ENCODE measurements around the gene CPSF3.
A peak's percentile ranks its signal among the peaks of the same experiment; 100 is the strongest.

CPSF3 gene
- 18.2 to 24.0 (median 22.0) reads per million in 3 donors for total RNA-seq

DNA sequence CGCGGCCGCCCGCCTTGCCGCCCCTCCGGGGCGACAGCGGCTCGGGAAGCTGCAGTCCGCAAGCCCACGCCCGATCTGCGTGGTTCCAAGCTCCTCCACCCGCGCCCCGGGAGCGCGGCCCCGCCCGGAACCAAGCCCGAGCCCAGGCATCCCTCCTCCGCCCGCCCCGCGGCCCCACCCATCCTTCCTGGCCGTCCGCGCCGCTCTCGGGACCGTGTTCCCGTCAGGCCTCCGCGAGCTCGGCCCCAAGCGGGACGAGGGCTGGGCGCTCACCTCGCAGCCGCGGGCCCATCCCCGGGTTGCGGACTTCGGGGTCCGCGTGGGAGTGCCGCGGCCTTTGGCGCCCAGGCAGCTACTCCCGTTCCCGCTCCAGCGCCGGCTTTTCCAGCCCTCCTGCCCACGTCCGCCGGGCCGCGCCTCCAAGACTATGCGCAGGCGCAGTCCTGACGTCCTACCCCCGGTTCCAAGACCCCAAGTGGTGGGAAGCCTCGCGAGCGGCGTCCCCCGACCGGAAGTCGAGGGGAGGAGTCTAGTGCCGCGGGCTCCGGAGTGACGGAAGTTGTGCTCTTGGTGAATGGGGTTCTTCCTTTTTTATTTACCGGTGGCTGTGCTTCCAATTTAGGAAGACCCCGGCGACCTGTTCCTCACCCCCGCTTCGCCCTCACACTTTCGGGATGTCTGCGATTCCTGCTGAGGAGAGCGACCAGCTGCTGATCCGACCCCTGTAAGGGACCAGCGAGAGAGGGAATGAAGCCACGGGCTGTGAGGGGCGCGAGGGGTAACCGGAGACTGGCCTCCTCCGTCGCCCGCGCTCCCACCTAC lies at the start of gene CPSF3, which contains the start of gene ITGB1BP1:
TSS of gene CPSF3 (plus strand) at position 555 of the 822 bp plus-strand sequence. CDS start at position 675, 120 bp downstream.
TSS of gene ITGB1BP1 (minus strand) at position 429 of the 822 bp plus-strand sequence. CDS start 4,831 bp downstream, outside the sequence.
- peaks cover 15% of the 10 kb centered on the region for H3K4me1 ChIP-seq (ENCODE audit: control insufficient read depth, insufficient read depth, low read length, poor library complexity, severe bottlenecking)
- DNase-seq, result peak; percentile 91 to 94 (median 93)
- H3K4me3 ChIP-seq (ENCODE audit: insufficient read depth, low read depth, low read length, poor library complexity, severe bottlenecking), result peak within 1 kb of the TSS; percentile 76
- H3K9me3 ChIP-seq (ENCODE audit: control insufficient read depth, low read length), result no peaks in the 10 kb centered on the region
- H3K27me3 ChIP-seq (replicated peaks; ENCODE audit: control insufficient read depth, insufficient read depth, low read length, poor library complexity, severe bottlenecking), result no peaks in the 10 kb centered on the region
- no peaks in the 10 kb centered on the region for H3K36me3 ChIP-seq (ENCODE audit: control insufficient read depth, insufficient read depth, low read length)
- H3K27ac ChIP-seq (ENCODE audit: insufficient read depth, low read length, poor library complexity, severe bottlenecking), result peak within 1 kb of the TSS; percentile 70

DNA sequence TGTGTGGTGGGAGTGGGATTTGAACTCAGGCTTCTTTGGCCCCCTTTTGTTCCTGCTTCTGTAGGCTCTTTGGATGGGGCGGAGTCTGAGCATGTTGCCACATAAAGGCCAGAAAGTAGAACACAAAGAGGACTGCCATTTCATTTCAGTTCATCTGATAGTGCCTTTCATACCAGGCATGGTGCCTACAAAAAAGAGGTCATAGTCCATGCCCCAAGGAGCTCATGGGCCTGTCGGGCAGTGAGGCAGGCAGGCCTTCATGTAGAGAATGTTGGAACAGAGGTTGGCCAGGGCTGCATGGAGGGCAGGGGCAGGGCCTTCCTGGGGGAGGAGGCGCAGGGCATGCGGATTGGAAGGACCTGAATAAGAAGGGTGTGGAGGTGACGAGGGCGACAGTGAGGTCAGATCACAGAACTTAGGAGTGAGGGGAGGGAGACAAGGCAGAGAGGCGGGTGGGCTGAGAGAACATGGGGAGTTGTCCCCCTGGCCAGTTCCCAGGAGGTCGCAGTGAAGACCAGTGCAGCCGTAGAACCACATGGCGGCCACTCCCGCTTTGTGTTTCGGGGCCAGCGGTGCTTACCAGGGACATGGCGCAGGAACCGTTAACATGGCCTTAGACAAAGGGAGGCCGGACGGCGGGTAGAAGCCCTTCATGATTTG lies 49.3 kb upstream of the CPSF3 start:
- Histone ChIP-seq H3K36me3 (ENCODE audit: control insufficient read depth, insufficient read depth, low read length) (no peaks in the 10 kb centered on the region), H3K27ac (ENCODE audit: insufficient read depth, low read length, poor library complexity, severe bottlenecking) (no peak overlapping the region), H3K4me3 (ENCODE audit: insufficient read depth, low read depth, low read length, poor library complexity, severe bottlenecking) (no peak overlapping the region), H3K9me3 (ENCODE audit: control insufficient read depth, low read length) (no peaks in the 10 kb centered on the region), H3K27me3 (replicated peaks; ENCODE audit: control insufficient read depth, insufficient read depth, low read length, poor library complexity, severe bottlenecking) (no peaks in the 10 kb centered on the region), H3K4me1 (ENCODE audit: control insufficient read depth, insufficient read depth, low read length, poor library complexity, severe bottlenecking) (no peaks in the 10 kb centered on the region)
- DNase-seq, result no peak

DNA sequence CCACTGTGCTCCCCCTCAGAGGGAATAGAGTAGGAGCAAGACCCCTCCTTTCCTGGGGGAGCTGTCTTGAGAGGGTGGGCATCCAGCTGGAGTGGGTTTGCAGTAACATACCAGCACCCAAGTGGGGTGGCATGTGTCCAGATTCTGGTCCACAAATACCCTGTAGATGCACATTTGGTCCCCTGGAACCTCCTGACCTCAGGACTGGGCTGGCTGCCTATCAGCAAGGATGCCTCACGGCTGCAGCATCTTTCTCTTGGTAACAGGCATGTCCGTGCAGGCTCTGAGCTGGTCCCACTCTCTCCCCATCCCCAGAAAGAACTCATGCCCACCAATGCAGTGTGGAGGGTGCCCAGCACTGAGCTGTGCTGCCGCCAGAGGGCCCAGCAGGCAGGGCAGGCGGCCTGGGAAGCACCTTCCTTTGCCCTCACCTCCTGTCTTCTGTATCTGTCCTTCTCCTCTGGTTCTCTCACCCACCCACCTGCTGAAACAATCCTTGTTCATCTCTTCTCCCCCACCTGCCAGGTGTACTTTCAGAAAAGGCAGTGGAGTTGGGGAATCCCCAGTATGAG lies 47.5 kb upstream of the CPSF3 start:
- DNase-seq, result no peak
- no peaks in the 10 kb centered on the region for H3K36me3 ChIP-seq (ENCODE audit: control insufficient read depth, insufficient read depth, low read length)

DNA sequence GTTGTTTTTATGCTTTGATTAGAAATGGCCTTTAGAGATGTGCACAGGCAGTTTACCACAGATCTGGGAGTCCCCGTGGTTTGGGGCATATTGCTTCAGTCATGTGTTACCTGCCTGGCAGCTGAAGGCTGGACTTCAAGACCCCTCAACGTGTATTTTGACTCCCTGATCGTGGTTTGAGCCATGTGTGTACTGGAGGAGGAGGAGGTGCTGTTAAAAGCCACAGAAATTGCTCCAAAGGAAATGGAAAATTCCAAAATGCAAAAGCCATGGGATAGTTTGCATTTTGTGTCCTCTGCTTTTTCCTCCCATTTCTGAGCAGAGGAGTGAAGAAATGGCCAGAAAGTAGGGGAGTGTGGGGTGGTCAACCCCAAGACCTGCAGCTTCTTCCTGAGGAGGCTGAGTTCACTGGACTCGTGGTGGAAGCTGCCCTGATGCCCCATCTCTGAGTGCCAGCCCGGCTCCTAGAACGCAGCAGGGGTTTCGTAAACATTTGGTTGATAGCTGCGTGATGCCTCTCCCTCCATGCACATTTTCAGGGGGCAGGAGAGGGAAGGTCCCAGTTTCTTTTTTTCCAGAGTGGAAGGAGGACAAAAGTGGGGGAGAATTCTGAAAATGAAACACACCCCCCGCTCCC lies 45.9 kb upstream of the CPSF3 start:
- Histone ChIP-seq H3K4me1 (ENCODE audit: control insufficient read depth, insufficient read depth, low read length, poor library complexity, severe bottlenecking) (no peaks in the 10 kb centered on the region), H3K4me3 (ENCODE audit: insufficient read depth, low read depth, low read length, poor library complexity, severe bottlenecking) (no peak overlapping the region), H3K27ac (ENCODE audit: insufficient read depth, low read length, poor library complexity, severe bottlenecking) (no peak overlapping the region), H3K27me3 (replicated peaks; ENCODE audit: control insufficient read depth, insufficient read depth, low read length, poor library complexity, severe bottlenecking) (no peaks in the 10 kb centered on the region), H3K9me3 (ENCODE audit: control insufficient read depth, low read length) (no peaks in the 10 kb centered on the region), H3K36me3 (ENCODE audit: control insufficient read depth, insufficient read depth, low read length) (no peaks in the 10 kb centered on the region)
- DNase-seq, result no peak

More for the DNA sequence above, 47.5 kb upstream of the CPSF3 start:
- H3K27ac ChIP-seq (ENCODE audit: insufficient read depth, low read length, poor library complexity, severe bottlenecking), result no peak overlapping the region
- no peaks in the 10 kb centered on the region for H3K4me1 ChIP-seq (ENCODE audit: control insufficient read depth, insufficient read depth, low read length, poor library complexity, severe bottlenecking)
- H3K9me3 ChIP-seq (ENCODE audit: control insufficient read depth, low read length), result no peaks in the 10 kb centered on the region
- H3K27me3 ChIP-seq (replicated peaks; ENCODE audit: control insufficient read depth, insufficient read depth, low read length, poor library complexity, severe bottlenecking), result no peaks in the 10 kb centered on the region
- H3K4me3 ChIP-seq (ENCODE audit: insufficient read depth, low read depth, low read length, poor library complexity, severe bottlenecking), result no peak overlapping the region

DNA sequence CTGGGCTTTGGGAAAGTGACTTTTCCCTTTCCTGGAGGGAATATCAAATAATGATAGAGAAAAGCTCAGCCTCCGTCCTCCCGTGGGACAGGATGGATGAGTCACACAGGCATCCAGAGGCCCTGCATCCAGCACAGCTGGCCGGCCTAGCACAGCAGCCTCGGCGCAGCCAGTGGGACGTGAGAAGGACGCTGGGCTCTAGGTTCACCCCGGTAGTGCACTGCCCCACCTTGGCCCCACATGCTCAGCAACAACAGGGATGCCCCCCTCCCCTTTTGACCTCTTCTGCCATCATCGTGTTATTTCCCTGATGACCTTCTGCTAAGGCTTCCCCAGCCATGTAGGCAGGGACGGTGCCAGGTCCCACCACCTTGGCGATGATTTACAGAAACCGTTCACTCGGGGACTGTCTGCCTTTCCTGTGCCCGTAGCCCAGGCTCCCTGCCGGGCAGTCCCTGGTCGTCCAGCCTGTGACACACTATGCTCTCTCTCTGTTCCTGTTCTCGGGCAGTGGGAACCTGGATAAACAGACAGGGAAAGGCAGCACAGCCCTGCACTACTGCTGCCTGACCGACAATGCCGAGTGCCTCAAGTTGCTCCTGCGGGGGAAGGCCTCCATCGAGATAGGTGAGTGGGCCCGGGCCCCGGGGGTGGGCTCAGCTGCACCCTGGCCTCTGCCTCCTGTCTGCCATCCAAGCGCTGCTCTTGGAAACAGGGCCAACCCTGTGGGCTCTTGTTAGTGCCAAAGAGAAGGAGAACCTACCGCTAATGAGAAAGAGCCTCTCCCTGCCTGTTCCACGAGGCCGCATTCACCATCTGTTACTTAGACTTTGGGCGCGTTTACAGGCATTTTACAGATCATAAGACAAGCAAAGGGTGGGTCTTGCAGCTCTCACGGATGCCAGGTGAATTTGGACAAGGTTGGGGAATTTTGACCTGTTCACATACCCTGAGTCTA lies 44.7 kb upstream of the CPSF3 start:
- H3K27me3 ChIP-seq (replicated peaks; ENCODE audit: control insufficient read depth, insufficient read depth, low read length, poor library complexity, severe bottlenecking), result no peaks in the 10 kb centered on the region
- no peak overlapping the region for H3K4me3 ChIP-seq (ENCODE audit: insufficient read depth, low read depth, low read length, poor library complexity, severe bottlenecking)
- no peaks in the 10 kb centered on the region for H3K4me1 ChIP-seq (ENCODE audit: control insufficient read depth, insufficient read depth, low read length, poor library complexity, severe bottlenecking)
- DNase-seq, result no peak
- no peaks in the 10 kb centered on the region for H3K9me3 ChIP-seq (ENCODE audit: control insufficient read depth, low read length)
- no peak overlapping the region for H3K27ac ChIP-seq (ENCODE audit: insufficient read depth, low read length, poor library complexity, severe bottlenecking)
- H3K36me3 ChIP-seq (ENCODE audit: control insufficient read depth, insufficient read depth, low read length), result no peaks in the 10 kb centered on the region

DNA sequence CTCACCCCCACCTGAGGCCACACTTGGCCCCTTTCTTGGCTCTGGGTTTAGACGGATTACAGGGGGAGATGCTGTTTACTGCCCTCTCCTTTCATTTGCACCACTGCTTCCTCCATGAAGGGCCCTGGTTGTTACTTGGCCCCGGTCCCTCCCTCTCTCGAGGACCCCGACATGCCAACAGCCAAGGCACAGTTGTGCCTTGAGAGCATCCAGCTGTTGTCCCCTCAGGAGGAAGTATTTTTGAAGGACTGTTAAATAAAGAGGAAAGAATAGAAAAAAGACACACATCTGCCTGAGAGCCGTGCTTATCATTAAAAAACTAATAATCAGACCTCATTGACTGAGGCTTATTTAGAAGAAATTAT lies 44.1 kb upstream of the CPSF3 start:
- H3K27ac ChIP-seq (ENCODE audit: insufficient read depth, low read length, poor library complexity, severe bottlenecking), result no peak overlapping the region
- no peaks in the 10 kb centered on the region for H3K36me3 ChIP-seq (ENCODE audit: control insufficient read depth, insufficient read depth, low read length)
- H3K9me3 ChIP-seq (ENCODE audit: control insufficient read depth, low read length), result no peaks in the 10 kb centered on the region
- no peak for DNase-seq
- H3K4me3 ChIP-seq (ENCODE audit: insufficient read depth, low read depth, low read length, poor library complexity, severe bottlenecking), result no peak overlapping the region
- no peaks in the 10 kb centered on the region for H3K4me1 ChIP-seq (ENCODE audit: control insufficient read depth, insufficient read depth, low read length, poor library complexity, severe bottlenecking)
- no peaks in the 10 kb centered on the region for H3K27me3 ChIP-seq (replicated peaks; ENCODE audit: control insufficient read depth, insufficient read depth, low read length, poor library complexity, severe bottlenecking)

DNA sequence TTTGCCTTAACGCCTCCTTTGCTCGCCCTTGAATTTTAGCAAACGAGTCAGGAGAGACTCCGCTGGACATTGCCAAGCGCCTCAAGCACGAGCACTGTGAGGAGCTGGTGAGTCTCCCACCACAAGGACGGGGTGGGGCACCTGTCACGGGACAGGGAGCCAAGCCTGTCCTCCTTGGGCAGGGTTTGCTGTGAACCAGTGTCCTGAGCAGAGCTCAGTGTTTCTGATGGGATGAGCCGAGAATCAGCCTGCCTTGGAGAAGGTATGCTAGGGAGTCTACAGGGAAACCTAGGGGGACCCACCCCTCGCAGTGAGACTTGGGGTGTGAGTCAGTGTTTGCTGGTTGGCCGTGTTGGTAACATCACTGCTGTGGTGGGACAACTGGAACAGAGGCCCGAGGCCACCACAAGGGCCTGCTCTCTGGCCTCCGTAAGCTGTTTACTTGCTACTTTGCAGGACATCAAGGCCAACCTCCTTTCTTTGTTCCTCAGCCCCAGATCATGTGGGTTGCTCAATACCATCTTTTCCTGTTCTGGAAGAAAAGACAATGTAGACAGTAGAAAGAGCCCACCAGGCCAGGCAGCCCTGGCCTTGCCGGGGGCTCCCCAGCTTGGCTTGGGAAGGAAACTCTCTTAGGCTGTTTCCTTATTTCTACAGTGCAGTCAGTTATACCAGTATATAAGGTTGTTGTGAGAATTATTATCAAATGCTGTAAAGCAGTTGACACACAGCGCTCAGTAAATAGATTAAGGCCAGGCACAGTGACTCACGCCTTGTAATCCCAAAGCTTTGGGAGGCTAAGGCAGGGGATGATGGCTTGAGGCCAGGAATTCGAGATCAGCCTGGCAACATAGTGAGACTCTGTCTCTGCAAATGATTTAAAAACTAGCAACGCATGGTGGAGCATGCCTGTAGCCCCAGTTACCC lies 42.5 kb upstream of the CPSF3 start:
- no peaks in the 10 kb centered on the region for H3K9me3 ChIP-seq (ENCODE audit: control insufficient read depth, low read length)
- H3K27ac ChIP-seq (ENCODE audit: insufficient read depth, low read length, poor library complexity, severe bottlenecking), result no peak overlapping the region
- DNase-seq, result no peak
- H3K4me3 ChIP-seq (ENCODE audit: insufficient read depth, low read depth, low read length, poor library complexity, severe bottlenecking), result no peak overlapping the region
- no peaks in the 10 kb centered on the region for H3K4me1 ChIP-seq (ENCODE audit: control insufficient read depth, insufficient read depth, low read length, poor library complexity, severe bottlenecking)
- no peaks in the 10 kb centered on the region for H3K27me3 ChIP-seq (replicated peaks; ENCODE audit: control insufficient read depth, insufficient read depth, low read length, poor library complexity, severe bottlenecking)
- no peaks in the 10 kb centered on the region for H3K36me3 ChIP-seq (ENCODE audit: control insufficient read depth, insufficient read depth, low read length)

DNA sequence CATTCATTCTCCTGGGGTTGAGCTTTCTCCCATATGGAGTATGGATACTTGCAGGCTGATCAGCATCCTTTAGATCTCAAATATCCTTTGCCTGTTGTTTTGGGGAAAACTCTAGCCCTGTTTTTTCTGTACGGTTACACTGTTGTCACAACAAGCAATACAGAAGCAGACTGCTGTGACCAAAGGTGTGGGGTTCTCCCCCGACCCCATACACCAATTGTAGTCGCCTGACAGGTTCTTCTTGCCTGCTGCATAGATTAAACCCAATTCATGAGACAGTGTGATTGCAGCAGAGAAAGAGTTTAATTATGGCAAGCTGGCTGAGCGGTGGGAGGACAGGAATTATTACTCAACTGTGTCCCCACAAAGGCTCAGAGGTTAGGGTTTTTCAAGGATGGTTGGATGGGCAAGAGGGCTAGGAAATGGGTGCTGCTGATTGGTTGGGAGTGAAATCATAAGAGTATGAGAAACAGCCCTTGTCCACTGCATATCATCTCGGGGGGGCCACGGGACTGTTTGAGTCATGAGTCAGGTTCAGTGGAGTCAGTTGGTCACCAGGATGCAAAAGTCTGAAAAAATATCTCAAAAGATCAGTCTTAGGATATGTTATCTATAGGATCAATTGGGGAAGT lies 40.7 kb upstream of the CPSF3 start:
- Histone ChIP-seq H3K36me3 (ENCODE audit: control insufficient read depth, insufficient read depth, low read length) (no peaks in the 10 kb centered on the region), H3K9me3 (ENCODE audit: control insufficient read depth, low read length) (no peaks in the 10 kb centered on the region), H3K4me3 (ENCODE audit: insufficient read depth, low read depth, low read length, poor library complexity, severe bottlenecking) (no peak overlapping the region), H3K27ac (ENCODE audit: insufficient read depth, low read length, poor library complexity, severe bottlenecking) (no peak overlapping the region), H3K4me1 (ENCODE audit: control insufficient read depth, insufficient read depth, low read length, poor library complexity, severe bottlenecking) (no peaks in the 10 kb centered on the region), H3K27me3 (replicated peaks; ENCODE audit: control insufficient read depth, insufficient read depth, low read length, poor library complexity, severe bottlenecking) (no peaks in the 10 kb centered on the region)
- DNase-seq, result no peak
